KBM-7 (cell line): ENCODE data around the gene ZNF490.
"Not testable (repeated sequence)": the region's sequence is repeated elsewhere in the genome, so short reads cannot be mapped to it uniquely, and the experiment has no call there.

Experiments used
- DNase-seq: peaks from one replicate; pipeline ENCODE4 v3.0.0-alpha.2; 2015
- in situ Hi-C: fragments of 300-500 bp; cut with MboI; formaldehyde crosslinking; loops from 2 replicates; pipeline ENCODE4 v1.14.3; 2020; ENCODE audit warnings: low sequenced_read_pairs, low pct_unique_long_range_greater_than_20kb, mixed read lengths

ZNF490 gene

DNA sequence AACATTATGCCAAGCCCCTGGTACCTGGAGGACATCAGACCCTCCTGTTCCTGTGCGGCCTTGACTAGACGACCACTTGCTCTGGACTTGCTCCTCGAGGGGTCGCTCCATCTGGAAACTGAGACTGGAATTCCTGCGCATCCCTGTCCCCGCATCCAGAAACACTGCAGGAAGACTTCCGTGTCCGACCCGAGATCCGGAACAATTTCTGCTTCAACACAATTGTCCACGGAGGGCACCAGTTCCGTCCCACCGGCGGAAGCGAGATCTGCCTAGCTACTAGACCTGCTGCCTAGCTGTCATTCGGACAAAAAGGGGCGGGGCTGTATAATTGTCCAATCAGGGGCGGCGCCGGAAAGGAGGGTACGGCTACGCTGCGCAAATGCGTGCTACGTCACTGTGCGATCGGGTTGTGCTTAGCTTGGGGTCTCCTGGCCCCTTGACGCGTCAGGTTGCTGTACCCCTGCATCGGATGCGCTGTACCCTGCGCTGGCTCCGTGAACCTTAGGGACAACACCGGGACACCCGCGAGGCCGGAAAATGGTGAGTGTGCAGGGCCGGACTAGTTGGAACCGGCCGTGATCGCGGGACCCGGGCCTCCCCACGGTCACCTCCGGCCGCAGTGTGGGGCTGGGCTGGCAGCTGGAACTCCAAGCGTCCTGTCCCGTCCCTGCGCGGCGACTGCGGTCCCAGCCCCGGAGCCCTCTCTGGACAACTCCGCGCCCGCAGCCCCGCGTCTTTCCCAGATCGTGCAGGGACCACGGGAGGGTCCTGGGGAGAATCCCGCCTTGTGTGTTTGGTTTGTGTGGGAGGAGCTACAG lies at the start of gene ZNF490, which contains the start of gene ZNF791:
Gene ZNF490, minus strand, starts transcription at position 274 of the 821 bp plus-strand sequence. Its CDS starts 133 bp downstream, at position 141.
Gene ZNF791, plus strand, starts transcription at position 381 of the 821 bp plus-strand sequence. Its CDS starts 160 bp downstream, at position 541.
- peak; percentile 97 for DNase-seq
- in situ Hi-C loops, result no loop called here

DNA sequence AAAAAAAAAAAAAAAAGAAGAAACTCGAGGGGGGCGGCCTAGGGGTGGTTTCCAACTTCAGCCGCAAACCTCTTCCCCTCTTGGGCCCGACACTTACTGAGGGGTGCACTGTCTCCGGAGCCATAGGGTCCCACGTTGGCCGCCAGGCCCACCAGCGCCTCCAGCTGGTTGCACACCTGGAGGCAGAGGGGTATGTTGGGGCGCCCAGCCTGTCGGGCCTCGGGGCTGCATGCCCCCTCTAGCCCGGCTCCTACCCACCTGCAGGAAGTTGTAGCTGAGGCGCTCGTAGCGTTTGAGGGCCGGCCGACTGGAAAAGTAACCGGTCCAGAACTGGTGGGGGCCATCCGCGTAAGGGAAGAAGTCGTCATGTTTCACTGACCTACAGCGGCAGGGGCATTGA lies 47.4 kb upstream of the ZNF490 start:
- in situ Hi-C loops, result no loop called here
- no peak for DNase-seq

DNA sequence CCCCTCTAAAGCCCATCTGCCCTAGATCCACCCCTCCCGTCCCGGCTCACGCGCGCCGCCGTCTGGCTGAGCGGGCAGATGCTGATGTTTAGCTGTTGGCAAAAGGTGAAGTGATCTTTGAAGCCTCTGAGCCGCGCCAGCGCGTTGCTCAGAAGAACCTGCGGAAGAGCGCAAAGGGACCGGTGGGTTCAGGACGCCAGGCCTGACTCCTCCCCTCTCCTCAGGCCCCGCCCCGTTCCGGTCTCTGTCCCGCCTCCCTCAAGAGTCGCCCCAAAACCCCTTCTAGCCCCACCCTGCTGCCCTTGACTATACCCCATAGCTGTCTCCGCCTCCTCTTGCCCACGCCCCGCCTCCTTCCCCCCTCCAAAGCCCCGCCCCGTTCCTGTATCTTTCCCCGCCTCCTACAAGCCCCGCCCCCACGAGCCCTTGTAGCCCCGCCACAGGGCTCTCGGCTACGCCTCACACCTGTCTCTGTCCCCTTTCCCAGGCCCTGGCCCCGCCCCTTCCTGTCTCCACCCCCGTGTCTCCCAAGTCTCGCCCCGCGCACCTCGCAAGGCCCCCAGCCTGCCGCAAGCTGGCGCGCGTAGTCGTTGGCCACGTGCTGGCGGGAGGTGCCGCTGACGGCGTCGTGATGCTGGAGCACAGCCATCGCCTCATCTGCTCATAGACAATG lies 46.4 kb upstream of the ZNF490 start:
- in situ Hi-C loops, result no loop called here
- no peak for DNase-seq

DNA sequence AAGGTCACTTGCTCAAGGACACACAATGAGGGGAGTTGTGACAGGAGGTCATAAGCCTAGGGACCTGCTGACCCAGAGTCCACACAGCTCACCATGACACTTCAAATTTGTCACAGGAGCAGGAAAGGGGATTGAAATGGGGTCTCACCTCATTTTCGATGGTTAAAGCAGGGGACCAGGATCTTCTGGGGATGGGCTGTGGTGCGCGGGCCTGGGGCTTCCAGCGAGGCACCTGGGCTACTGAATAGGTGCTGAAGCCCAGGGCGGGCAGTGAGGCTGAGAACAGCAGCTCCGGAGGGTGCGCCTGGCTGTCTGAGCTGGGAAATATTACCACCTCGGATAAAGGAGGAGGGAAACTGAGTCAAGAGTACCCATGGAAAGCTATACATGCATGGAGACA lies 44.9 kb upstream of the ZNF490 start:
- no peak for DNase-seq
- in situ Hi-C loops, result no loop called here

- in situ Hi-C loops, result no loop called here
- no peak for DNase-seq
Observed at GRCh38 chr19:12652219-12652618, 41.6 kb upstream of the ZNF490 start.

DNA sequence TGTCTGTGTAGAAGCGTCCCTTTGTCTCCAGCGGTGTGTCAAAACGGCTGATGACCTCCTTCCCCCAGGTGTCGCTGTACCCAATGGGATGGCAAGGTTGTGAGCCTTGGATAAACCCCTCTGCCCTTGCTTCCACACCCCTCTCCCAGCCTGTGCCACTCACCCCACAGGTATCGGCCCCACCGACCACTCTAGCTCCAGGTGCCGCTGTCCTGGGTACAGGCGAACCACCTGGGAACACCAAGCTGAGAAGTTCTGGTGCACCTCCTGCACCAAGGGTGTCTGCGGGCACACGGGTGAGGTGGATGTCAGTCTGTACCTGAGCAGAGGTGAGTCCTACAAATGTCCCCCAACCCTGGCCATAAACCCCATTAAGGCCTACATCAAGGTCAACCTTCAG lies 39.3 kb upstream of the ZNF490 start:
- no peak for DNase-seq
- in situ Hi-C loops, result no loop called here

DNA sequence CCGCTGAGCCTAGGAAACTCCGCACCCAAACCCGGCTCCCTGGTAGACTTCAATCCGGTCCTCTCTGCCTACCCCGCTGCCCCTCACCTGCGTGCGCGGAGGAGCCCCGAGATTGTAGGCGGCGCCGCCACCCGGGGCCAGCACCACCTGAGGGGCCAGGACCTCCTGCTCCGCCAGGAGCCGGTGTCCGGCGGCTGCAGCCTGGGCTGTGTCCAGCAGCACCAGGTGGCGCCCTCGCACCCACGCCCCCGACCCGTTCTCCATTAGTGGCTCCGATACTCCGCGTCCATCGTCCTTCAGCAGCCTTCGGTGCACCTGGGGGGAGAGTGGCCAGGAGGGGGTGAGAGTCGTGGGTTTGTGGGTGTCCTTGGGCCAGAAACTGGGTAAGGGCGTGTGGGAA lies 37.5 kb upstream of the ZNF490 start:
- DNase-seq, result no peak

DNA sequence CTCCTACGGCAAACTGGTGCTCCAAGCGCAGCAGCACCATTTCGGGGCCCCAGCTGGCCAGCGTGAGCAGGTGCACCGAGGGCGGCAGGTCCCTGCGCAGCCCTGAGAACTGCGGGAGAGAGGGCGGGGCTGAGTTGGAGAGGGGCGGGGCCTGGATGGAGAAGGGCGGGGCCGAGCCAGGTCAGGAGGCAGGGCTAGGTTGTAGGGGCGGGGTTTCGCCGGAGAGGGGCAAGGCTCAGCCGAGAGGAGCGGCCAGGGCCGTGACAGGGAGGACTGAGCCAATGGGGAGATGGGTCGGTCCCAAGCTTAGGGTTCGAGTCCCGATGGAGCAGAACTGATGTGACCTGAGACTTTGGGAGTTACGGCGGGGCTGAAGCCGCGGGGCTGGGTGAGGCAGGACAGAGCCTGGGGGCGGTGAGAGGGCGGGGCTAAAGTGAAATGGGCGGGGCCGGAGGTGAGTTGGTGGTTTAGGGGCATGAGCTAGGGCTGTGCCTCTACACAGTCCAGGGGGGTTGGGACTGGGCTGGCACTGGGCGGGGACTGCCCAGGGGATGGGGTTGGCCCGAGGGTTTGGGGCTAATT lies 37.0 kb upstream of the ZNF490 start:
- no peak for DNase-seq
- in situ Hi-C loops, result no loop called here

More for the DNA sequence above, 37.5 kb upstream of the ZNF490 start:
- in situ Hi-C loops, result no loop called here

DNA sequence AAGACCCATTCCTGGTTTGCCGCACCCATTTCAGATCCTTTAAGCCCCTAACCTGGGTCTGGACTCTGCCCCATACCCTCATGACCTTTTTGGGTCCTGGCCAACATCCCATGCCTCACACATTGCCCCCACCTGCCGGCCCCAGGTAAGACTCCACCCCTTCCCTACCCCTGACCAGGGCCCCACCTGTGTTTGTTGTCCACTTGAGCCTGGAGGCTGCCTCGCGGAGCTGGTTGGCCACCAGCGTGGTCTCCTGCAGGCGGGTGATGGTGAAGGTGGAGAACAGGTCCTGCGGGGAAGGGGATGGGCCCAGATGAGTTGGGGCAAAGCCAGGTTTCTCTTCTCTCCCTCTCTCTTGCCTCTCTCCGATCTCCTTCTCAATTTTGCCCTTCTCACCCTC lies 36.4 kb upstream of the ZNF490 start:
- DNase-seq, result no peak
- in situ Hi-C loops, result no loop called here

- no peak for DNase-seq
- in situ Hi-C loops, result no loop called here
Observed at GRCh38 chr19:12646551-12646950, 35.9 kb upstream of the ZNF490 start.

DNA sequence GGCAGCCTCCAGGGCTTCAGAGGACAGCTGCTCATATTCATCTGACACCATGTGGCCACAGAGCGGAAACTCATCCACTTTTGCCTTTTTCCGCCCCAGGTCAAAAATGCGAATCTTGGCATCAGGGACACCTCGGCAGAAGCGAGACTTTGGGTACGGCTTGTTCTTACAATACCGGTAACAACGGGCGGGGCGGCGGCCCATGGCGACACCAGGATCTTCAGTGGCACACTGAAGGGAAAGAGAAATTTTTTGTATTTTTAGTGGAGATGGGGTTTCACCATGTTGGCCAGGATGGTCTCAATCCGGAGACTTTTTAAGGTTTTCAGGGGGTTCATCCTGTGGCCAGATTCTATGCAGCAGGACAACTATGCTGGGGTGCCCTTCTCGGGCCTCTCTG lies 33.1 kb upstream of the ZNF490 start:
- in situ Hi-C loops, DNase-seq: not testable (repeated sequence)

DNA sequence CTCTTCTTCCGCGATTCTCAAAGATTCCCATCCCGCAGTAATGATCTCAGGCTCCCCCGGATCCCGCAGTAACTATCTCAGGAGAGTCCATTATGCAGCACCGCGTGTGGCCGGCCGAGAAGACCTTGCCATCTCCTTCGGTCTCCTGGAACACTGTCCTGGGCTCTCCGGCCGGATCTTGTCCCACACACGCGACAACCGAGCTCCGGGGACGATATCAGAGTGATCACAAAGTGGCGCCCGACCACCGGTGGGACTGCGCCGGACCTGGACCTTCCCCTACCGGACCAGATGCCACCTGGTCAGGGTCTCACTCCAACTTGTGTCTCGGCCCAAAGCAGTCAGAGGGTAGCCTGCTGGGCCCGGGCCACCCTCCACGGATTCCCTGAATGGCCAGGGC lies 31.9 kb upstream of the ZNF490 start:
- no peak for DNase-seq
- in situ Hi-C loops, result no loop called here

DNA sequence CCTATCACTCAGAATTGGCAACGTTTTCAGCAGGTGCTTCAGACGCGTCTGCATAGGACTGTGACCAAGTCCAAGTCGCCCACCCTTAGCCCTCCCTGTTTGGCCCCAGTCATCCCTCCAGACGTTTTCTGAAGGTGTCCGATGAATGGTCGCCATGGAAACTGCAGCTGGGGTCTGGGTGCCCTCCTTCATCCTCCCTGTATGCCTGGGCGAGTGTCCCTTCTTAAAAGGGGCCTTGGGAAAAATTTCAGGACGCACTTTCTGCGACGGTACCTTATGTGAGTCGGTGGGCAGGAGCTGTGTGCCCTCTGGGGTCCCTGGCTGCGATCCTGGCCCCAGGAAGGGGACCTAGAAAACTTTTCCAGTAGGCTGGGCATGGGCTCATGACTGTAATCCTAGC lies 30.8 kb upstream of the ZNF490 start:
- in situ Hi-C loops, result no loop called here
- DNase-seq, result no peak

GRCh38 chr19:12639901-12640613 lies 29.4 kb upstream of the ZNF490 start:
- DNase-seq, result no peak
- in situ Hi-C loops, result no loop called here

DNA sequence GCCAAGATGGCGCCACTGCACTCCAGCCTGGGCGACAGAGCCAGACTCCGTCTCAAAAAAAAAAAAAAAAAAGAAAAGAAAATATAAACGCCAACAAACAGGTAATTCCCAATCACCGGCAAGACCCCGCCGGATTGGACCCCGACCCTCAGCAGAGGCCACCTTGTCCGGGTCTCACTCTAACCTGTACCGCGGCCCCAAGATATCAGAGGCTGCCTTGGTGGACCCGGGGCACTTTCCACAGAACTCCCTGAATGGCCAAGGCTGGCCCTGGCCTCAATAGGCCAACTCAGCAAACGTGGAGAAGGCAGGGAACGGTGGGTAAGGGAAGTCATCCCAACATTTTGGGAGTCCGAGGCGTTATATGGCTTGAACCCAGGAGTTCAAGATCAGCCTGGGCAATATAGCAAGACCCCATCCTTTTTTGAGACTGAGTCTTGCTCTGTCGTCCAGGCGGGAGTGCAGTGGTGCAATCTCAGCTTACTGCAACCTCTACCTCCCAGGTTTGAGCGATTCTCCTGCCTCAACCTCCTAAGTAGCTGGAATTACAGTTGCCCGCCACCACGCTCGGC lies 28.1 kb upstream of the ZNF490 start:
- DNase-seq, result no peak
- in situ Hi-C loops, result no loop called here

DNA sequence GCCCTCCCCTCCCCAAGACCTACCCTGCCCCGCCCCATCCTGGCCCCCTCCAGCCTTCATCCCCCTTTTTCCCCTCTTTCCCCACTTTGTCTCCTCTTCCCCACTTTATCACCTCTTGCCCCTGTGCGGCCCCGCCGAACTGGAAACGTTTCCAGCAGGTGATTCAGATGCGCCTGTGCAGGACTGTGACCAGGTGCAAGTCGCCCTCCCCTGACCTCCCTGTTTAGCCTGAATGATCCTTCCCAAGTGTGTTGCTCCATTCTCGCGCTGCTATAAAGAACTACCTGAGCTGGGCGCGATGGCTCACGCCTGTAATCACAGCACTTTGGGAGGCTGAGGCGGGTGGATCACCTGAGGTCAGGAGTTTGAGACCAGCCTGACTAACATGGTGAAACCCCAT lies 26.0 kb upstream of the ZNF490 start:
- DNase-seq, result no peak
- in situ Hi-C loops, result no loop called here

GRCh38 chr19:12629215-12629614 lies 18.6 kb upstream of the ZNF490 start:
- in situ Hi-C loops, result no loop called here
- no peak for DNase-seq

DNA sequence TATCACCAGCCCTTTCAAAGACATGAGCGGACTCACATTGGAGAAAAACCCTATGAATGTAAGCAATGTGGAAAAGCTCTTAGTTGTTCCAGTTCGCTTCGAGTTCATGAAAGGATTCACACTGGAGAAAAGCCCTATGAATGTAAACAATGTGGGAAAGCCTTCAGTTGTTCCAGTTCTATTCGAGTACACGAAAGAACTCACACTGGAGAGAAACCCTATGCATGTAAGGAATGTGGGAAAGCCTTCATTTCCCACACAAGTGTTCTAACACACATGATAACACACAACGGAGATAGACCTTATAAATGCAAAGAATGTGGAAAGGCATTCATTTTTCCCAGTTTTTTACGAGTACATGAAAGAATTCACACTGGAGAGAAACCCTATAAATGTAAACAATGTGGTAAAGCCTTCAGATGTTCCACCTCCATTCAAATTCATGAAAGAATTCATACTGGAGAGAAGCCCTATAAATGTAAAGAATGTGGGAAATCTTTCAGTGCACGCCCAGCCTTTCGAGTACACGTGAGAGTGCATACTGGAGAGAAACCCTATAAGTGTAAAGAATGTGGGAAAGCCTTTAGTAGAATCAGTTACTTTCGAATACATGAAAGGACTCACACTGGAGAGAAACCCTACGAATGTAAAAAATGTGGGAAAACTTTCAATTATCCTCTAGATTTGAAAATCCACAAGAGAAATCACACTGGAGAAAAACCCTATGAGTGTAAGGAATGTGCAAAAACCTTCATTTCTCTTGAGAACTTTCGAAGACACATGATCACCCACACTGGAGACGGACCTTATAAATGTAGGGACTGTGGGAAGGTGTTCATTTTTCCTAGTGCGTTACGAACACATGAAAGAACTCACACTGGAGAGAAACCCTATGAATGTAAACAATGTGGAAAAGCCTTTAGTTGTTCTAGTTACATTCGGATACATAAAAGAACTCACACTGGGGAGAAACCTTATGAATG lies 17.7 kb upstream of the ZNF490 start:
- in situ Hi-C loops, result no loop called here
- DNase-seq, result peak; percentile 26
